ENCODE measurements around the gene NETO2. TPM values are rescaled to one million over a fixed set of nuclear protein-coding genes. Genes with fewer than 3 reads are reported as not detected.
"Not testable (repeated sequence)": the region's sequence is repeated elsewhere in the genome, so short reads cannot be mapped to it uniquely, and the experiment has no call there.

NETO2 gene
- total RNA-seq, 1 donor from 2014 or later: 42.6 TPM

DNA sequence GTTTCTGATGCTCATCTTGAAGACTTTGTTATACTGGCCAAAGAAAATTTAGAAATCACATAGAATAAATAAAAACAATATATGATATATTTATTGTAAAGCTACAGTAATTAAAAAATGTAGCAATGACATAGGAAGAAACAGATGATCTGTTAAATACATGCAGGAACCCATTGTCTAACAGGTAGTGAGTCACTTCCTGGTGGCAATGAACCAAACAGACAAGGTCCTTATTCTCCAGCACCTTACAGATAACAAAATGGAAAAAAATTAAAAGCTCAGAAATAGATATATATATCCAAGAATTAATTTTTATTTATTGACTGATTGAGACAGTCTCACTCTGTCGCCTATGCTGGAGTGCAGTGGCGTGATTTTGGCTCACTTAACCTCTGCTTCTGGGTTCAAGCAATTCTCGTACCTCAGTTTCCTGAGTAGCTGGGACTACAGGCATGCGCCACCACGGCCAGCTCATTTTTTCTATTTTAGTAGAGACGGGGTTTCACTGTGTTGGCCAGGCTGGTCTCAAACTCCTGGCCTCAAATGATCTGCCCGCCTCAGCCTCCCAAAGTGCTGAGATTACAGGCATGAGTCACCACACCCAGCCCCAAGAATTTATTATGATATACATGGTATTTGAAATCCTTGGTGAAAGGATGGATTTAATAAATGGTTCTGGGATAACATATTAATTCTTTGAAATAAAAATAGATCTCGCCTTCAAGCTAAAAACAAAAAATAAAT is 7.5 kb downstream of the NETO2 start:
- peak; percentile 66 for DNase-seq (ENCODE audit: extremely low read depth, low read depth, low spot score)

DNA sequence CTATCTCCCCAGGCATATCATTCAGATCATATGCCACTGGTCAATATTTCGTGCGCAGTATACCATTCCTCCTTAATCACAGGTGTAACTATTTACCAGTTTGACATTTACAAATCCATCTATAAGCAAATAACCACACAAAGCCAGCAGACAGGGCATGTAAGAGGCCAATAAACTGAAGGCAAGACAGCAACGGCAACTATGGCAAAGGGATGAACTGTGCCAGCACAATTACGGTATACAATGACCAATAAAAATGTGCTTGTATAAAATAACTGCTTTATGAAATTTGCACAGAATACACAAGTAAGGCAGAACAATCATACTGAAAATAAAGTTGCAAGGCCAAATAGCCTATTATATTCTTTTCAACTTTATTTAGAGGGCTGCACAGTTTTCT is 9.2 kb downstream of the NETO2 start:
- DNase-seq (ENCODE audit: extremely low read depth, low read depth, low spot score): no peak

- no peak for DNase-seq (ENCODE audit: extremely low read depth, low read depth, low spot score)
These were observed 11.4 kb downstream of the NETO2 start for GRCh38 chr16:47132308-47132707.

DNA sequence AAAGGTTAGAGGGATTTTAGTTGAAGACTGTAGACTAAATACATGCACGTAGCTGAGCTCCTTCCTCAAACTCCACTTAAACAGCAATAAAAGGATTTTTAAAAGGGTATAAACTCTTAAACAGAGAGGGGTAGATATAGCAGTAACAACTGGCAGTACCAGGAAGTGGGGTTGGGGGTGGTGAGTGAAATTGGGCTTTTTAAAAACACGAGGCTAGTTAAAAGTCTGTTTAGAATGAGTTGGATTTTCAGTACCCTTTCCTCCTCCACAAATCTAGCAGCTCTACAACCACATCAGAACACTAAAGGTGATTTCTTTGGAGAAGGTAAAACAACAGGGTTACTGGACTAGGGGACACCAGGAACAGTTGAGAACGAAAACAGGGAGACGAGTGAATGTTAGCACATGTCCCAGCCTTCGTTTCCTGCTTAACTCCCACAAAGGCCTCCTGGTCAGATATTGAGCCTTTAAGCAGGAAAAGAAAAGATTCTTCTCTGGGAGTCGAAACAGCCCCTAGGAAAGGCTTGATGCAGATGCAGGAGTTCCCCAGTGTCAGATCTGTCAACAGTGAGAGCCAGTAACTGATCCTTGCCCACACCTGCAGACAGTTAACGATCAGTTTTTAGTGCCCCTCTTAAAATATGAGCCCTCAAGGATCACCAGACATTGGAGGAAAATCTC is 13.8 kb downstream of the NETO2 start:
- DNase-seq (ENCODE audit: extremely low read depth, low read depth, low spot score): no peak

- DNase-seq (ENCODE audit: extremely low read depth, low read depth, low spot score): no peak
These were observed 16.2 kb downstream of the NETO2 start for GRCh38 chr16:47127541-47127940.

GRCh38 chr16:47125757-47126156 is 18.0 kb downstream of the NETO2 start:
- no peak for DNase-seq (ENCODE audit: extremely low read depth, low read depth, low spot score)

GRCh38 chr16:47113130-47113529 is 30.6 kb downstream of the NETO2 start:
- no peak for DNase-seq (ENCODE audit: extremely low read depth, low read depth, low spot score)

DNA sequence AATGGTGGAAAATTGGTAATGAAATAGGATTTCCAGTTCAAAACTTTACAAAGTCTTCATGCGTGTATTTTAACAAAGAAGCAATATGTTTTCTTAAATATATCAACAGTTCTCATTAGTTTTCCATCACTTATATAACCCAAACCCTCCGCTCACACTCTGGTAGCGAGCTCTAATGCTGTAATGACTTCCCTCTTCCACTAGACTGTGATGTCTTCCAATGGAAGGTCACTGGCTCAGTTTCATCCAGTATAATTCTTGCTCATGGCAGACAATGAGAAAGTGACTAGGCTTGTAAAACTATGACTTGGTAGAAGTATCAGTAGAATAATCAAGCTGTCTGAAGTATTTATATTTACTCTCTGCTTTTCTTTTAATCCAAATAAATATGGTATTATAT is 32.8 kb downstream of the NETO2 start:
- DNase-seq (ENCODE audit: extremely low read depth, low read depth, low spot score): no peak

- DNase-seq (ENCODE audit: extremely low read depth, low read depth, low spot score): no peak
These were observed 34.4 kb downstream of the NETO2 start for GRCh38 chr16:47109361-47109760.

DNA sequence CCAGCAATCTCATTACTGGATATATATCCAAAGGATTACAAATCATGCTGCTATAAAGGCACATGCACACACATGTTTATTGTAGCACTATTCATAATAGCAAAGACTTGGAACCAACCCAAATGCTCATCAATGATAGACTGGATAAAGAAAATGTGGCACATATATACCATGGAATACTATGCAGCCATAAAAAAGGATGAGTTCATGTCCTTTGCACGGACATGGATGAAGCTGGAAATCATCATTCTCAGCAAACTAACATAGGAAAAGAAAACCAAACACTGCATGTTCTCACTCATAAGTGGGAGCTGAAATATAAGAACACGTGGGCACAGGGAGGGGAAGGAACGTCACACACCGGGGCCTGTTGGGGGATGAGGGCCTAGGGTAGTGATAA is 40.8 kb downstream of the NETO2 start:
- not testable (repeated sequence) for DNase-seq (ENCODE audit: extremely low read depth, low read depth, low spot score)

DNA sequence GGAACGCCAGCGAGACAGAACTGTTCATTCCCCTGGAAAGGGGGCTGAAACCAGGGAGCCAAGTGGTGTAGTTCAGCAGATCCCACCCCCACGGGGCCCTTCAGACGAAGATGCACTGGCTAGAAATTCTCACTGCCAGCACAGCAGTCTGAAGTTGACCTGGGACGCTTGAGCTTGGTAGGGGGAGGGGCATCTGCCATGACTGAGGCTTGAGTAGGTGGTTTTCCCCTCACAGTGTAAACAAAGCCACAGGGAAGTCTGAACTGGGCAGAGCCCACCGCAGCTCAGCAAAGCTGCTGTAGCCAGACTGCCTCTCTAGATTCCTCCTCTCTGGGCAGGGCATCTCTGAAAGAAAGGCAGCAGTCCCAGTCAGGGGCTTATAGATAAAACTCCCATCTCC is 46.6 kb downstream of the NETO2 start:
- not testable (repeated sequence) for DNase-seq (ENCODE audit: extremely low read depth, low read depth, low spot score)

GRCh38 chr16:47096297-47096696 is 47.4 kb downstream of the NETO2 start:
- no peak for DNase-seq (ENCODE audit: extremely low read depth, low read depth, low spot score)

DNA sequence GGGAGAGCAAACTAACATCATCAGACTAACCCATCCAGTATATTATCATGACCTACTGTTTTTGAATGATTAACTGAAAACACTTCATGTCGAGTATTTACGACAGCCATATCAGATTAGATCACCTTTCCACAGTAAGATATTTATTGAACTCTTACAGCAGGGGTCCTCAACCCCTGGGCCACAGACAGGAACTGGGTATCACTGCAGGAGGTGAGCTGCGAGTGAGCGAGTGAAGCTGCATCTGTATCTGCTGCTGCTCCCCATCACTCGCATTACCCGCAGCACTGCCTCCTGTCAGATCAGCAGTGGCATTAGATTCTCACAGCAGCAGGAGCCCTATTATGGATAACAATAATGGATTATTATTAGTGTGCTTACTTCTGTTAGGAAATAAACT is 59.5 kb downstream of the NETO2 start:
- DNase-seq (ENCODE audit: extremely low read depth, low read depth, low spot score): no peak

DNA sequence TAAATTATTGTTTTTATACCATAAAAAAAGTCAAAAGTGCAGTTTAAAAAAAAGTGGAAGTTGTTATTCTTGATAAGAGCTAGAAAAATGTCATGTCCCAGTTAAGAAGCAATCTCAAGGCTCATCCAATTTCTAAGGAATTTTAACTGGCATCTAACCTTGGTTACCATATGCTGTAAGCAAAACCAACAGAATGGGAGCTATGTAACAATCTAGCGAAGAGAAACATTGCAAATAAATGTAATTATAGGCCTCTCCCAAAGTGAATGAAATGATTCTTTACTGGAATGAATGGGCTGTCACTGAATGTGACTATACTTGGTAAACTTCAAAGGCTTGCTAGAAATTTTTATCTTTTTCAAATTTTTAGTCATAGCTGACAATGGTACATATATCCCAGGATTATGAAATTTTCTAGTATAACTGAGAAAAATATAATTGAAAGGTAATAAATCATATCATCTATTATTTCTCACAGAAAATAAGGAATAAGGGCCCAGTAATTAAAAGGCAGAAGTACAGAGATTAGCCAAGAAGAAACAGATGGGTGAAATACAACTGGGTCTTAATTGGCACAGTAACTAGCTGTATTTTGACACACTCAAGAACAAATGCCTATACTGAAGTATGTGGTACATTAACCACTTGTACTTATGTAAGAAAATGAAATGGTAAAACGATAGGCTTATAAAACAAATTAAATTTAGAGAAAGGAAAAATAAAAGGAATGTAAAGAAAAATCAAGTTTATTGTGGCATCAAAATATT is 61.5 kb downstream of the NETO2 start:
- no peak for DNase-seq (ENCODE audit: extremely low read depth, low read depth, low spot score)

- DNase-seq (ENCODE audit: extremely low read depth, low read depth, low spot score): no peak
These were observed 62.6 kb downstream of the NETO2 start for GRCh38 chr16:47081115-47081514.

- DNase-seq (ENCODE audit: extremely low read depth, low read depth, low spot score): no peak
These were observed 63.9 kb downstream of the NETO2 start for GRCh38 chr16:47079860-47080259.

- no peak for DNase-seq (ENCODE audit: extremely low read depth, low read depth, low spot score)
These were observed 70.3 kb downstream of the NETO2 start for GRCh38 chr16:47073223-47074155.

DNA sequence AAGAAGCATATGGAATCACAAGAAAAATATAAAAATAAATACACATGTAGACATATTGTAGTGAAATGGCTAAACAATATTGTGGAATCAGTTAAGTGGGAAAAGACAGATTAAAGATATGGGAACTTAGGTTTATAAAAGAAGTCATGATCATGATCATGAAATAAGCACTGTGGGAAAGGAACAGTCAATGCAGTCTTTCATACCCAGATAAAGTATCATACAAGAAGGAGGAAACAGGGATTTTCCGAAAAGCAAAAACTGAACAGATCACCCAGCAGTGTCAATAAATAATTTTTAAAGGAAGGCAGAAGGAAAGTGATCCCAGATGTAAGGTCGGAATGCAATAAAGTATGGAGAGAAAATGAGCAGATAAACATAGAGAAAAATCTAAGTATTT is 71.6 kb downstream of the NETO2 start:
- no peak for DNase-seq (ENCODE audit: extremely low read depth, low read depth, low spot score)

GRCh38 chr16:47069841-47070584 is 73.7 kb downstream of the NETO2 start:
- no peak for DNase-seq (ENCODE audit: extremely low read depth, low read depth, low spot score)

DNA sequence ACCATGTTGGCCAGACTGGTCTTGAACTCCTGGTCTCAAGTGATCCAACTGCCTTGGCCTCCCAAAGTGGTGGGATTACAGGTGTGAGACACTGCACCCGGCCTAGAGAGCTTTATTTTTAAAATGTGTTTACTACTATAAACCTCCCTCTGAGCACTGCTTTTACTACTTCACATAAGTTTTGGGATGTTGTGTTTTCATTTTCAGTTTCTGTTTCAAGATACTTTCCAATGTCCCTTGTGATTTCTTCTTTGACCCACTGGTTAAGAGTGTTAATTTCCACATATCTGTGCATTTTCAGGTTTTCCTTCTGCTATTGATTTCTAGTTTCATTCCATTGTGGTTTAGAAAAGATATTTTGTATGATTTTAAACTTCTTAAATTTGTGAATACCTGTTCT is 74.4 kb downstream of the NETO2 start:
- DNase-seq (ENCODE audit: extremely low read depth, low read depth, low spot score): no peak

Data from glomerular endothelial cell (primary cell).